ENCODE results near the gene AFMID. TPM values are rescaled to one million over a fixed set of nuclear protein-coding genes. Genes with fewer than 3 reads are reported as not detected.
"Not testable (repeated sequence)": the region's sequence is repeated elsewhere in the genome, so short reads cannot be mapped to it uniquely, and the experiment has no call there.

The AFMID gene
- total RNA-seq, 2 donors from 2014 or later, result 6.1 to 13.6 TPM

- intact Hi-C loops (cut with DNase I), result no loop called here
- DNase-seq (ENCODE audit: low spot score), result no peak
Measured at GRCh38 chr17:78231991-78232858, 45.1 kb downstream of the AFMID start.

- no peak for DNase-seq (ENCODE audit: low spot score)
- intact Hi-C loops (cut with DNase I), result no loop called here
Measured at GRCh38 chr17:78232859-78233173, 45.7 kb downstream of the AFMID start.

- intact Hi-C loops (cut with DNase I), result no loop called here
- DNase-seq (ENCODE audit: low spot score), result no peak
Measured at GRCh38 chr17:78233678-78234077, 46.5 kb downstream of the AFMID start.

- intact Hi-C loops (cut with DNase I), result no loop called here
- no peak for DNase-seq (ENCODE audit: low spot score)
Measured at GRCh38 chr17:78234261-78234865, 47.2 kb downstream of the AFMID start.

DNA sequence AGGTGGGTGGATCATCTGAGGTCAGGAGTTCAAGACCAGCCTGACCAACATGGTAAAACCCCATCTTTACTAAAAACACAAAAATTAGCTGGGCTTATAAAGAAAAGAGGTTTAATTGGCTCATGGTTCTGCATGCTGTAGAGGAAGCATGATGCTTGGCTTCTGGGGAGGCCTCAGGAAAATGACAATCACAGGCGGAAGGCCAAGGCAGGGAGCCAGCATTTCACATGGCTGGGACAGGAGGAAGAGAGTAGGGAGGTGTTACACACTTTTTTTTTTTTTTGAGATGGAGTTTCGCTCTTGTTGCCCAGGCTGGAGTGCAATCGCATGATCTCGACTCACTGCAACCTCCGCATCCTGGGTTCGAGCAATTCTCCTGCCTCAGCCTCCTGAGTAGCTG is 47.9 kb downstream of the AFMID start:
- DNase-seq (ENCODE audit: low spot score); intact Hi-C loops (cut with DNase I): not testable (repeated sequence)

DNA sequence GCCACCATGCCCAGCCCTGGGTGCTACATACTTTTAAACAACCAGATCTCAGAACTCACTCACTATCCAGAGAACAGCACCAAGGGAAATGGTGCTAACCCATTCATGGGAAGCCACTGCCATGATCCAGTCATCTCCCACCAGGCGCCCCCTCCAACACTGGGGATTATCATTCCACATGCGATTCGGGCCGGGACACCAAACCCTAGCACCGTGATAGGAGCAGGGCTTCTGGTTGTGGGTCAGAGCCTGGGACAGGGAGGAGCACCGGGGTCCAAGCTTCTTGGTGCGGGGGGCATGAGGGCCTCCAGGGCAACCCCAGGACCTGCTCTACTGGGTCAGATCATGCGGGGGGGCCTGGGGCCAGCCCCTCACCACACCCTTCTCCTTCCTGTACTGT is 48.7 kb downstream of the AFMID start:
- intact Hi-C loops (cut with DNase I), result no loop called here

DNA sequence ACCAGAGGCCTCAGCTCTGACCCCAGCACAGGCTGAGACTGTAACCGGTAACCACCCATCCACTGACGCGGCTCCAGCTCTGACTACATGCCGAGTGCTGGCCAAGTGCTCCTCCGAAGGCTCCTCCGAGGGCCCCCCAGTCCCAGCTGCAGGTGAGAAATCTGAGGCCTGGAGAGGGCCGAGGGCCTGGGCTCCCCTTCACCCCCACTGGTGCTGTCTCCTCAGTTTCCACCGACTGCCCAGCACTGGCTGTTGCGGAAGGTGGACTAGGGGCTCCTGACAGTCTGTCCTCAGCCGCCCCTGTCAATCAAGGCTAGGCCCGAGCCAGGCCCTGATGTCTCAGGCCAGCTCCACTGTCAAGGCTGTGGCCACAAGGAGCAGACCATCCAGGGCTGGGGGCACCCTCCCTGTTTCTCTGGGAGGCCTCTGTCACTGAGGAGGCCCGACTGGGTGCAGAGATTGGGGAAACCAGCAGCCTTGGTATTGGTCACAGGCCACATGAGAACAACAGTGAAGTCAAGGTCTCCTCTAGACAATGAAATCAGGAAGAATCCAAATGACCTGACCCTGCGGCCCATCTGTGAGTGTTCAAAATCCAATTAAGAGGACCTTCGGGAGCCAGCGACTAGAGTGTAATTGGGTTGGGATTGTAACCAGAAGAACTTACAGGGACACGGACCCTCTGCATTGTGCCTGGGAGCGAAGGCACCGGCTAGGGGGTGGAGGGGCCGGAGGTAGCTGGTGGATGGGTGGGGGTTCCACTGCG is 49.4 kb downstream of the AFMID start:
- no peak for DNase-seq (ENCODE audit: low spot score)
- intact Hi-C loops (cut with DNase I), result no loop called here

More for the DNA sequence above, 48.7 kb downstream of the AFMID start:
- no peak for DNase-seq (ENCODE audit: low spot score)

DNA sequence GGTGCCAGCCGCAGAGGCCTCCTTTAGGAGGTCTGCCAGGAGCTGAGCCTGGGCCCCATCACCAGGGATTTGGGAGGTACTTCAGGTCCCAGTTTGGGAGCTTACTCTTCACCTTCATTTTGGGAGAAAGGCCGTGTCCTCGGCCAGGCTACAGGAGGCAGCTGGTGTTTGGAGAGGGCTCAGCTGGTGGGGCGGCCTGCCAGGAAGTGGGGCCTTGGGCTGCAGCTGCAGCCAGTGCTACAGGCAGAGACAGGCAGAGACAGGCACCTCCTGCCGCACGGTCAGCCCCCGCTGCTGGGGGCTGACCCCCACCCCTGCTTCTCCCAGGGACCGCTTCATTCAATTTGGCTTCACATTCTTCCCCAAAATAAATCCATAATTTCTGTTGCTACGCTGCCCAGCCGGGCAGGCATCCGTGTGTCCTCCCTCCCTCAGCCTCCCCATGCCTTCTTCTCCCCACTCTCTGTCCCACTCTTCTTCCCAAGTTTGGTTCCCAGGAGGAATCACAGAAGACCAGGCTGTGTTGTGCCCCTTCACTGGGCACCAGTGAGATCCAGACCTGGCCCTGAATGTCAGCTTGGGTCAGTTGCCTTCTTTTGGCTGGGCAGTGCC is 50.3 kb downstream of the AFMID start:
- intact Hi-C loops (cut with DNase I), result no loop called here
- DNase-seq (ENCODE audit: low spot score), result no peak

DNA sequence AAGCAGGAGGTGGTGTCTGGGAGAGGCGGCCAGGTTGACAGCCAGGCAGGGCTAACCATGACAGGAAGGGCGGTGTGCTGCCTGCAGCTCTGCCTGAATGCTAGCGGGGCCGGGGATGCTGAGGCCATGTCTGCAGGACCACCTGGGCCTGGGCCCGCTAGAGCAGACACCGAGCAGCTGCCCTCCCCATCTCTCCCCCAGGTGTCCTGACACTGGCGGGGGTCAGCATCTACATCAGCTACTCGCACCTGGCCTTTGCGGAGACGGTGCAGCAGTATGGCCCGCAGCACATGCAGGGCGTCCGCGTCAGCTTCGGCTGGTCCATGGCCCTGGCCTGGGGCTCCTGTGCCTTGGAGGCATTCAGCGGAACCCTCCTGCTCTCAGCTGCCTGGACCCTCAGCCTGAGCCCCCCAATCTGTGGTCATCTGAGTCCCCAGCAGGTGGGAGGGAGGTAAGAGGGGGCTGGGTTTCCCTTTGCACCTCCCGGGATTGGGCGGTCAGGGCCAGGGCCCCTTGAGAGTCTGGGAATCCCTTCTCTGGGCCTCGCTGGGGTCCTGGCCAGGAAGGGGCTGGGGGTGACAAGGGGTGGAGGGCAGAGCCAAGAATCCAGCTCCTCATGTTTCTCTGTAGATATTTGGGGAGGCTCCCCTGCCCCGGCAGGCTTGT is 51.8 kb downstream of the AFMID start:
- intact Hi-C loops (cut with DNase I), result no loop called here
- DNase-seq (ENCODE audit: low spot score), result no peak

DNA sequence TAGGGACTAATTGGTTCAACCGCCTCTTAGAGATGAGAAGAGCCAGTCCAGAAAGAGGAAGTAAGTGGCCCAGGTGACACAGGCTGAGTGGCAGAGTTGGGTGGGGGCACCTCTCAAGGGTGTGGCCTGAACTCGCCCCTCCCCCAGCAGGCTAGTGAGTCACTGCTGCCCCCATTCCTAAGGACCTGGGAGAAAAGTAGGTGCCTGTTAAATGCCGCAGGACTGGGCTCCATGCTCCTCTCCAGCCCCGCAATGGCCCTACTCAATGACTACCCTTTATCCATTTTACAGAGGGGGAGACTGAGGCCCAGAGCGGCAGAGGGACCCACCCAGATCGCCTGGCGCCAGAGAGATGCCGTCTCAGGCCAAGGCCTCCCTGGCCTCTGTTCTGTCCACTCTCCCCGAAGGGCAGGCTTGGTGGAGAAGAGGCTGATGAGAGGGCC is 52.3 kb downstream of the AFMID start:
- DNase-seq (ENCODE audit: low spot score), result no peak
- intact Hi-C loops (cut with DNase I), result no loop called here

DNA sequence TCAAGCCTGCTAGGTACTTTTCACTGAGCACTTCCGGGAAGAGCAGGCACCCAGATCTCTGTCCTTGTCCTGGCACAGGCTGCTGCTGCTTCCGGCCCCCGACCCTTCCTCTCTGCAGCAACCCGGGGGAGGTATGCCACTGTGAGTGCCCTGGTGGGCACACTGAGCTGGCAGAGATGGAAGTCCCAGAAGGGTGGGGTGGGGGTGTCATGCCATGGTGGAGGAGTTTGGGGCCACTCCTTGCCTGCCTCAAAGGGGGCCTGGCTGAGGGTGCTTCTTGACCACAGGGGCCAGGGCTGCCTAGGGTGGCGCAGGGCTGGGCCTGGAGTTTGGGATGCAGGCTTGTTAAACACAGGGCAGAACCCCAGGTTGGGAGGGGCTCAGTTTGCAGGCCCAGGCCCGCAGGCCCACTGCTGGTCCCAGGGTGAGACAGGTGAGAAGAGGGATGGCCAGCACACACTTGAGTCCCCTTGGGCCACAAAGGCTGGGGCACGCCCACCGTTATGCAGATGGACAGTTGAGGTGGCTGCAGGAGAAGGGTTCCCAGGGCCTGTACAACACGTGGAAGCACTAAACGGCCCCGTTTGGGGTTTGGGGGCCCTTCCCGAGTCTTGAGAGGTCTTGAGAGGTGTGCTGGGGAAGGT is 53.0 kb downstream of the AFMID start:
- intact Hi-C loops (cut with DNase I), result no loop called here
- no peak for DNase-seq (ENCODE audit: low spot score)

DNA sequence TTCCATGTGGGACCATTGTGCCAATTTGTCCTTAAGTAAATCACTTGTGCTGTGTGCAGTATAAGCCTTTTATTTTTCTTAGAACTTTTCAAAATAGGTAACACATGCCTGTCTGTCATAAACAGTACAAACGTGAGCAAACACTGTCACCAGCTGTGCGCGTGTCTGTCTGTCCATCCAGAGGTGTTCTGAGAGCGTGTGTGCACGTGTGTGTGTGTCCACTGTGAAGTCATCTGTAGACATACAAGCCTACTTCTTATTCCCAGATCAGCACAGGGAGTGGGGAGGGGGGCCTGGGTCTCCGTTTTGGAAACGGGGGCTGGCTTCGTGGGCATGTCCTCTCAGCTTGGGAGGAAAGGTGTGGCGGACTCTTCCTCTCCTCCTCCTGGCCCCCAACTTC is 53.7 kb downstream of the AFMID start:
- DNase-seq (ENCODE audit: low spot score), result no peak
- intact Hi-C loops (cut with DNase I), result no loop called here

DNA sequence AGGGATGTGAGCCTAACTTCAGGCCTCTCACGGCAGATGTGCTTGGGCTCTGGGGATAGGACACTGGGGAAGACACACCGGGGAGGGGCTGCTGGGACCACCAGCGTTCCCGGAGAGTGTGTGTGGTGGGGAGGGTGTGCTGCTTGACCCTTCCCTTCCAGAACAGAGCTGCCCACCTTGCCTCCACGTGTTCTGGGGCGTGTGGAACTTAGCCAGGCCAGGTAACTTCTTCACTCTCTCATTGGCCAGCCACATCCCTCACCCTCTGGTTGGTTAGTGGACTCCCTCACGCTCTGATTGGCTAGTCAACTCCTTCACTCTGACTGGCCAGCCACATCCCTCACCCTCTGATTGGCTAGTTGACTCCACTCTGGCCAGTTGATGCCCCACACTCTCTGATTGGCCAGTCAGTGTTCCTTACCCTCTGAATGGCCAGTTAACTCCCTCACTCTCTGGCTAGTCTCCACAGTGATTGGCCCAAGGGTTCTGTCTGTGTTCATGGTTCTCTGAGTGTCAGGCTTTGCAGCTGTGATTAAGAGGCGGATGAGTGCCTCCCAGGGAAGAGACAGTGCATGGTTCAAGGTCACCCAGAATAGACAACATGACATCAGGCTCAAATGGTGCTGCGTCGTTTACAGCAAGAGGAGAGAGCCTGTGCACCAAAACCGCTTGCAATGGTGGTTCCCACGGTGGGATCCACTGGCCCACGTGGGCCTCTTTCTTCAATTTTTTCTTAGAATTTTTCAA is 54.3 kb downstream of the AFMID start:
- intact Hi-C loops (cut with DNase I), result no loop called here
- no peak for DNase-seq (ENCODE audit: low spot score)

DNA sequence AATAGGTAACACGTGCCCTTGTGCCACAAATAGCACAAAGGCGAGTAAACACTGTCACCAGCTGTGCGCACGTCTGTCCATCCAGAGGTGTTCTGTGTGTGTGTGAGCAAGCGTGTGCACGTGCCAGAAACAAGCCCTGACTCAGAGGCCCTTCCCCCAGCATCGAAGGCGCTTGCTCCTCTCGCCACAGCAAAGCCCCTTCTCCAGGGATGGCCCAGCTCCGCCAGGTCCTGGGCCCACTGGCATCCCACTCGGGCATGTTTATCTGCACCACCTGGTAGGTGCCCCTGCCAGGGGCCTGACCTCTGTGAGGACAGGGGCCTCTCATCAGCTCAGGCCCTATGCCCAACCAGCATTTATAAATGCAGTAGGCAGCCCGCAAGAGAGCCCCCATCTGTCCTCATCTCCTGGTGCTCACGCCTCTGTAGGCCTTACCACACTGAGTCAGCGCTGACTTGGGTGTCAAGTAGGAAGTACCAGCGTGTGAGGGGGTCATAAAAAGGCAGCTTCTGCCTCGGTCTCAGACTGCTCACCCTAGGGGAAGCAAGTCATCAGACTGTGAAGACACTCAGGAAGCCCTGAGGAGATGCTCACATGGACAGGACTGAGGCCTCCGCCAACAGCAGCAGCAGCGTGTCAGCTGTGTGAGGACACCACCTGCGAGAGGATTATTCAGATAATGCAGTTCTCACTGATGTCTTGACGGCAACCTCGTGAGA is 55.0 kb downstream of the AFMID start:
- DNase-seq (ENCODE audit: low spot score), result no peak
- intact Hi-C loops (cut with DNase I), result no loop called here

DNA sequence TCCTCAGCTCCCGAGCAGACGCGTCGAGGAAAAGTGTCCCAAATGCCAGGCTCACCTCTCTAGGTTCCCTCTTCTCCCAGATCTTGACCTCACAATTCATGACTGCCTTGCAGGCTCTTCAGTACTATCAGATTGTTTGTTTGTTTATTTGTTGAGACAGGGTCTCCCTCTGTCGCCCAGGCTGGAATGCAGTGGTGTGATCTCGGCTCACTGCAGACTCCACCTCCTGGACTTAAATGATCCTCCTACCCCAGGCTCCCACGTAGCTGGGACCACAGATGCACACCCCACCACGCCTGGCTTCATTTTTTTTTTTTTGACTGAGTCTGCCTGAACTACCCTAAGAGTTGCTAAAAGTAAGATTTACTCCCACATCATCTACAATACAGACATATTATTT is 60.1 kb downstream of the AFMID start:
- intact Hi-C loops (cut with DNase I), result no loop called here
- no peak for DNase-seq (ENCODE audit: low spot score)

DNA sequence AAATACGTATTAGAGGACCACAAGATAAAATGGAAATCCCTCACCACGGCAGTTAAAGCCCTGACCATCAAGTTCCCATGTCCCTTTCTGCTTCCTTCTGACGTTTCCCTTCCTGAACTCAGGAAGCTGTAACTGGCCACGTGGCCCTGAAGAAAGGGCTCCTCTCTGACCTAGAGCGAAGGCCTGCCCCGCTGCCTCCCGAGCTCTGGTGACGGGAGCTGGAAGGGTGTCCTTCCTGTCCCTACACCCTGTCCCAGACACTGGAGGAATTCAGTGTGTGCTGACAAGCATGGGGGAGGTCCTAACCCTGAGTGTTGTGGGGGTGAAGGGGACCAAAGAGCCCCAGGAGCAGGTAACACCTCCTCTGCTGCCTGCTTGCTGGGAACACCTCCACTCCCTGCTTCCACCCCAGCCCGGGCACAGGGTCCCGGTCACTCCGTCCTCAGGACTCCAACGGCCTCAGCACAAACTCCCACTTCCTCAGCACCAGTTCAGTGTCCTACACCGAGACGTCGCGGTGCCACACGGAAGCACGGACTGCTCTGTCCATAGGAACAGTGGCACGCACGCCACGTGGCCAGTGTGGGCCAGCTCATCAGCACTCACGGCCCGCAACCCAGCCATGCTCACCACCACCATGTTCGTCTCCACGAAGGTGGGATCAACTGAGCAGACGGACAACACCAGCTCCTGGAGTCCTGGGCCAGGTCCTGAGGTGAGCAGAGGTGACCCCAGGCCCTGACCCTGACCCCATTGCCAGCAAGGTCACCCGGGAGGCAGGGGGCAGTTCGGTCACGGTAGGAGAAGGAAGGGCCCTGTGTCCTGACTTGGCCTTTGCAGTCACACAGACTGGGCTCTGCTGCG is 61.1 kb downstream of the AFMID start:
- intact Hi-C loops (cut with DNase I), result no loop called here
- DNase-seq (ENCODE audit: low spot score), result no peak

All from posterior vena cava (tissue), 2 donors.